HepG2 (cell line): Measurements from ENCODE around the gene WDR70. TPM values are rescaled to one million over a fixed set of nuclear protein-coding genes. Genes with fewer than 3 reads are reported as not detected.

ENCODE experiments used
- ATAC-seq: fragments of 200-7000 bp; cut with Tn5 transposase; 3 replicates; pipeline ENCODE4 v1.9.1; 2020; ENCODE audit warnings: mild to moderate bottlenecking, moderate library complexity
- BruUV-seq: library from RNA; stranded (reverse); fragments of 400-500 nt; replicated peaks from 2 replicates; lab custom pipeline; 2021; lab: Mats Ljungman, UMichigan
- CTCF ChIA-PET: fragments of 300-600 bp; formaldehyde crosslinking; extraction: SDS; loops from one replicate; lab custom pipeline; 2021; ENCODE audit warnings: low total read pairs, inconsistent platforms, low intra/inter-chr PET ratio; lab: Yijun Ruan, JAX
- POLR2A ChIA-PET: fragments of 350-600 bp; sonication (Branson Sonifier 250); formaldehyde crosslinking; loops from one replicate; lab custom pipeline; 2020; ENCODE audit warnings: antibody characterized with exemption, inconsistent platforms; lab: Yijun Ruan, JAX
- DNase-seq: peaks from one replicate; pipeline ENCODE4 v3.0.0-alpha.2; 2015; ENCODE audit warnings: low spot score
- FAIRE-seq: peaks from 3 replicates; lab custom pipeline; 2011; peaks lifted over from hg19 to GRCh38; lab: Jason Lieb, UNC
- H2AFZ ChIP-seq: one replicate; pipeline ENCODE4 v1.6.1; 2011; ENCODE audit warnings: low read length, inconsistent platforms
- H3K27ac ChIP-seq: fragments of 300-600 bp; 3 replicates; pipeline ENCODE4 v1.8.0; 2011; ENCODE audit warnings: mixed run types, mild to moderate bottlenecking, mixed read lengths, low read length, inconsistent platforms; ENCODE audit not compliant: insufficient read depth; ENCODE audit errors: extremely low read length
- H3K27me3 ChIP-seq, 2 experiments: fragments of 200-600 bp in 1 of 2; 2 replicates in 1 of 2; 3 replicates in 1 of 2; pipeline versions ENCODE4 v1.6.0 to v1.8.0; 2011; ENCODE audit warnings: low read length in 2 of 2, mild to moderate bottlenecking in 2 of 2, moderate library complexity in 2 of 2, inconsistent platforms in 1 of 2; ENCODE audit not compliant: insufficient read depth in 2 of 2, control insufficient read depth in 1 of 2
- H3K36me3 ChIP-seq, 2 experiments: fragments of 200-600 bp in 1 of 2; replicated peaks in 1 of 2; 2 replicates in 1 of 2; 3 replicates in 1 of 2; pipeline versions ENCODE4 v1.5.1 to v1.8.0; 2011; ENCODE audit warnings: low read length in 2 of 2, inconsistent platforms in 1 of 2; ENCODE audit not compliant: insufficient read depth in 2 of 2, control insufficient read depth in 1 of 2
- H3K4me1 ChIP-seq: 2 replicates; pipeline ENCODE4 v1.5.1; 2012; ENCODE audit warnings: low read length, inconsistent platforms; ENCODE audit not compliant: insufficient read depth
- H3K4me2 ChIP-seq: 2 replicates; pipeline ENCODE4 v1.6.0; 2011; ENCODE audit warnings: low read depth, low read length, inconsistent platforms
- H3K4me3 ChIP-seq, 3 experiments: fragments of 200-600 bp in 1 of 3; sonication (generic), shearing (Covaris generic) in 1 of 3; replicated peaks in 1 of 3; 2 replicates each; pipeline ENCODE4 v1.5.1; 2011 to 2016; ENCODE audit warnings: low read length in 3 of 3, inconsistent platforms in 2 of 3, low read depth in 2 of 3, mild to moderate bottlenecking in 2 of 3, control low read depth in 1 of 3, mixed read lengths in 1 of 3; ENCODE audit not compliant: insufficient read depth in 1 of 3
- H3K79me2 ChIP-seq: one replicate; pipeline ENCODE4 v1.6.1; 2011; ENCODE audit warnings: low read length, inconsistent platforms; ENCODE audit not compliant: insufficient read depth
- H3K9ac ChIP-seq: 2 replicates; pipeline ENCODE4 v1.6.0; 2011; ENCODE audit warnings: mild to moderate bottlenecking, low read depth, low read length, inconsistent platforms; ENCODE audit not compliant: insufficient read depth
- H3K9me3 ChIP-seq: 2 replicates; pipeline ENCODE4 v1.5.1; 2012; ENCODE audit warnings: mild to moderate bottlenecking, low read length
- H4K20me1 ChIP-seq: 2 replicates; pipeline ENCODE4 v1.6.0; 2011; ENCODE audit warnings: inconsistent platforms, mild to moderate bottlenecking, low read length, moderate library complexity; ENCODE audit not compliant: insufficient read depth
- AHR ChIP-seq: IDR thresholded peaks from 2 replicates; pipeline ENCODE4 v1.6.1; 2018; ENCODE audit warnings: missing genetic modification reagents, missing compliant biosample characterization
- CREB3 ChIP-seq: sonication (generic); formaldehyde crosslinking; IDR thresholded peaks from 2 replicates; pipeline ENCODE4 v1.5.0; 2020; ENCODE audit warnings: missing genetic modification reagents
- PHB2 ChIP-seq: fragments of 450-650 bp; IDR thresholded peaks from 2 replicates; pipeline ENCODE4 v1.6.1; 2018; ENCODE audit not compliant: partially characterized antibody
- SMAD3 ChIP-seq: sonication (generic); formaldehyde crosslinking; IDR thresholded peaks from 2 replicates; pipeline ENCODE4 v1.4.0; 2020; ENCODE audit warnings: missing genetic modification reagents
- SMC3 ChIP-seq: IDR thresholded peaks from 2 replicates; pipeline ENCODE4 v1.6.1; 2011; ENCODE audit warnings: low read length, improper control_type of control experiment
- TAF15 ChIP-seq: fragments of 200-400 bp; formaldehyde crosslinking; IDR thresholded peaks from one replicate; pipeline ENCODE4 v1.6.1; 2018; ENCODE audit warnings: mild to moderate bottlenecking, low read depth, low read length; ENCODE audit not compliant: poor library complexity, severe bottlenecking
- TSC22D2 ChIP-seq: sonication (generic); formaldehyde crosslinking; IDR thresholded peaks from 2 replicates; pipeline ENCODE4 v1.5.1; 2020; ENCODE audit warnings: missing genetic modification reagents, mild to moderate bottlenecking, borderline replicate concordance
- ZFP1 ChIP-seq: IDR thresholded peaks from 2 replicates; pipeline ENCODE4 v1.6.1; 2016
- ZFP36L1 ChIP-seq: sonication (generic); formaldehyde crosslinking; IDR thresholded peaks from 2 replicates; pipeline ENCODE4 v1.8.0; 2022; ENCODE audit warnings: mild to moderate bottlenecking, missing genetic modification reagents, moderate library complexity
- ZNF776 ChIP-seq: sonication (generic); formaldehyde crosslinking; IDR thresholded peaks from 2 replicates; pipeline ENCODE4 v1.4.0; 2020; ENCODE audit warnings: mild to moderate bottlenecking, missing genetic modification reagents
- WGBS: methylation state at CpG from one replicate; pipeline ENCODE4 v1.1.6; 2017; ENCODE audit warnings: low lambda C conversion rate; 5-methylcytosine and 5-hydroxymethylcytosine counted together
- in situ Hi-C: cut with HindIII; loops from 2 replicates; pipeline ENCODE4 v1.10.0; 2017; ENCODE audit warnings: low pct_unique_long_range_greater_than_20kb; ENCODE audit not compliant: extremely low pct_ligation_motif_present
- intact Hi-C: fragments of 100-400 bp; cut with micrococcal nuclease; formaldehyde crosslinking; loops from one replicate; pipeline ENCODE4 v1.10.0; 2022; ENCODE audit not compliant: unreplicated experiment
- polyA plus RNA-seq, 8 experiments: library from polyadenylated mRNA; depleted of rRNA in 3 of 8; stranded (reverse) in 7 of 8; unstranded in 1 of 8; fragments of >200 nt; fragmentation: Illumina TruSeq in 4 of 8; extraction: Trizol in 4 of 8; gene quantifications; 2 replicates each; pipeline versions ENCODE4 v1.2.1 to v1.2.3, GENCODE V29; 2011 to 2016; ENCODE audit warnings: low read depth in 4 of 8, missing spikeins in 1 of 8, mixed read lengths in 1 of 8; ENCODE audit not compliant: insufficient read depth in 1 of 8
- total RNA-seq, 5 experiments: library from RNA; depleted of rRNA; stranded (reverse); fragments of >200 nt; fragmentation: Illumina TruSeq; extraction: Trizol; gene quantifications; 2 replicates each; pipeline ENCODE4 v1.2.3, GENCODE V29; 2016; ENCODE audit warnings: low read depth in 1 of 5
- TF ChIP-seq, protein P1 (sequence below): fragments of 450-650 bp; IDR thresholded peaks from 2 replicates; pipeline ENCODE4 v1.6.1; 2017
- TF ChIP-seq, protein P2 (sequence below): sonication (generic); formaldehyde crosslinking; IDR thresholded peaks from 2 replicates; pipeline ENCODE4 v1.4.0; 2020; ENCODE audit warnings: mild to moderate bottlenecking, missing genetic modification reagents

The WDR70 gene
- total and polyA plus RNA-seq, 2 of the 13 experiments (the other 11 are each of a cell fraction or from before 2014, with no cell fraction given): 14.6 to 30.6 TPM

DNA sequence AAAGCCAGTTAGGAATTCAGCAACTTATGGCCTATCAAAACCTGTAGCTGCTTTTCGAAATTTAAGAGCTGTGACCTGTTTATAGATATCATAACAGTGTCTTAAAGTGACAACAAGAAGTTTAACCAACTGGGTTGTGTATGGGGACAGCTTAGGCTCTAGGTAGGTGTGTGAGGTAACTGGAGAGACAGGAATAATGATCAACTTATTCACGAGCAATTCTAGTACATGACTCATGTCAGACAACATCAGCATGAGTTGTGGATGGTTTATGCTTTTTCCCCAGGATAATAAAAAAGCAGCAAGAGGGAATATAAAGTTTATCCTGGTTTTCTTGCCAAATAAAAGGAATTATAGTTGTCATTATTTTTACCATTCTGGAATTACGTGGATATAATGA lies 372.1 kb downstream of the WDR70 start (continued):
- TF ChIP-seq, protein P1, sequence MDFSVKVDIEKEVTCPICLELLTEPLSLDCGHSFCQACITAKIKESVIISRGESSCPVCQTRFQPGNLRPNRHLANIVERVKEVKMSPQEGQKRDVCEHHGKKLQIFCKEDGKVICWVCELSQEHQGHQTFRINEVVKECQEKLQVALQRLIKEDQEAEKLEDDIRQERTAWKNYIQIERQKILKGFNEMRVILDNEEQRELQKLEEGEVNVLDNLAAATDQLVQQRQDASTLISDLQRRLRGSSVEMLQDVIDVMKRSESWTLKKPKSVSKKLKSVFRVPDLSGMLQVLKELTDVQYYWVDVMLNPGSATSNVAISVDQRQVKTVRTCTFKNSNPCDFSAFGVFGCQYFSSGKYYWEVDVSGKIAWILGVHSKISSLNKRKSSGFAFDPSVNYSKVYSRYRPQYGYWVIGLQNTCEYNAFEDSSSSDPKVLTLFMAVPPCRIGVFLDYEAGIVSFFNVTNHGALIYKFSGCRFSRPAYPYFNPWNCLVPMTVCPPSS: no peak
- no peak for TF ChIP-seq TSC22D2 (CRISPR knock-in tag)
- no peak for TF ChIP-seq TAF15
- TF ChIP-seq SMAD3: no peak
- no peak for TF ChIP-seq ZFP36L1 (CRISPR knock-in tag)

DNA sequence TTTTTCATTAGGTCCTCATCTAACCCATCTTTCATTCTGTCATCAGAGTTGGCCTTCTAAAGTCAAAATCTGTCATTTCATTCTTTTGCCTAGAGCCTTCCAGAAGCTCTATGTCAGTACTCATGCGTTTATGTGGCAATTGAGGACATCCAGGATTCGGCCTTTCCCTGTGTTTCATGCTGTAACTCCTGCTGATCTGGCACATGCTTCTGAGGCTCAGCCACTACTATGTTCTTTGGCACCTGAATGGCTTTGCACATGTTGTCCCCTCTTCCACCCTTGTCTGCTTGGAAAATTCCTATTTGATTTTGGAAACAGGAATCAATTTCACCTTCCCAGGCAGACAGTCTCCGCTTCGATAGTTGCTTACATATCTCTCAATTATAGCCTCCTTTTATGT lies 375.9 kb downstream of the WDR70 start:
- Histone ChIP-seq H3K4me3 (no peak overlapping the region), H3K27me3 (no peaks in the 10 kb centered on the region; a peak in 1 of 5 replicates), H3K36me3 (no peaks in the 10 kb centered on the region), H2AFZ (no peak overlapping the region), H3K9ac (no peak overlapping the region), H3K9me3 (no peaks in the 10 kb centered on the region), H3K4me2 (no peak overlapping the region), H3K4me1 (no peaks in the 10 kb centered on the region), H3K27ac (no peak overlapping the region), H3K79me2 (no peaks in the 10 kb centered on the region), H4K20me1 (no peaks in the 10 kb centered on the region)
- no peak for ATAC-seq
- ChIA-PET CTCF (no interaction called here), POLR2A (no interaction called here)
- BruUV-seq: no TSS peak
- in situ Hi-C loops: no loop called here
- WGBS: 94% methylated on average over 4 of the region's 4 CpGs
- FAIRE-seq: no peak
- intact Hi-C loops: no loop called here
- DNase-seq: no peak
- no peak for TF ChIP-seq CREB3 (CRISPR knock-in tag)
- TF ChIP-seq, protein P2, sequence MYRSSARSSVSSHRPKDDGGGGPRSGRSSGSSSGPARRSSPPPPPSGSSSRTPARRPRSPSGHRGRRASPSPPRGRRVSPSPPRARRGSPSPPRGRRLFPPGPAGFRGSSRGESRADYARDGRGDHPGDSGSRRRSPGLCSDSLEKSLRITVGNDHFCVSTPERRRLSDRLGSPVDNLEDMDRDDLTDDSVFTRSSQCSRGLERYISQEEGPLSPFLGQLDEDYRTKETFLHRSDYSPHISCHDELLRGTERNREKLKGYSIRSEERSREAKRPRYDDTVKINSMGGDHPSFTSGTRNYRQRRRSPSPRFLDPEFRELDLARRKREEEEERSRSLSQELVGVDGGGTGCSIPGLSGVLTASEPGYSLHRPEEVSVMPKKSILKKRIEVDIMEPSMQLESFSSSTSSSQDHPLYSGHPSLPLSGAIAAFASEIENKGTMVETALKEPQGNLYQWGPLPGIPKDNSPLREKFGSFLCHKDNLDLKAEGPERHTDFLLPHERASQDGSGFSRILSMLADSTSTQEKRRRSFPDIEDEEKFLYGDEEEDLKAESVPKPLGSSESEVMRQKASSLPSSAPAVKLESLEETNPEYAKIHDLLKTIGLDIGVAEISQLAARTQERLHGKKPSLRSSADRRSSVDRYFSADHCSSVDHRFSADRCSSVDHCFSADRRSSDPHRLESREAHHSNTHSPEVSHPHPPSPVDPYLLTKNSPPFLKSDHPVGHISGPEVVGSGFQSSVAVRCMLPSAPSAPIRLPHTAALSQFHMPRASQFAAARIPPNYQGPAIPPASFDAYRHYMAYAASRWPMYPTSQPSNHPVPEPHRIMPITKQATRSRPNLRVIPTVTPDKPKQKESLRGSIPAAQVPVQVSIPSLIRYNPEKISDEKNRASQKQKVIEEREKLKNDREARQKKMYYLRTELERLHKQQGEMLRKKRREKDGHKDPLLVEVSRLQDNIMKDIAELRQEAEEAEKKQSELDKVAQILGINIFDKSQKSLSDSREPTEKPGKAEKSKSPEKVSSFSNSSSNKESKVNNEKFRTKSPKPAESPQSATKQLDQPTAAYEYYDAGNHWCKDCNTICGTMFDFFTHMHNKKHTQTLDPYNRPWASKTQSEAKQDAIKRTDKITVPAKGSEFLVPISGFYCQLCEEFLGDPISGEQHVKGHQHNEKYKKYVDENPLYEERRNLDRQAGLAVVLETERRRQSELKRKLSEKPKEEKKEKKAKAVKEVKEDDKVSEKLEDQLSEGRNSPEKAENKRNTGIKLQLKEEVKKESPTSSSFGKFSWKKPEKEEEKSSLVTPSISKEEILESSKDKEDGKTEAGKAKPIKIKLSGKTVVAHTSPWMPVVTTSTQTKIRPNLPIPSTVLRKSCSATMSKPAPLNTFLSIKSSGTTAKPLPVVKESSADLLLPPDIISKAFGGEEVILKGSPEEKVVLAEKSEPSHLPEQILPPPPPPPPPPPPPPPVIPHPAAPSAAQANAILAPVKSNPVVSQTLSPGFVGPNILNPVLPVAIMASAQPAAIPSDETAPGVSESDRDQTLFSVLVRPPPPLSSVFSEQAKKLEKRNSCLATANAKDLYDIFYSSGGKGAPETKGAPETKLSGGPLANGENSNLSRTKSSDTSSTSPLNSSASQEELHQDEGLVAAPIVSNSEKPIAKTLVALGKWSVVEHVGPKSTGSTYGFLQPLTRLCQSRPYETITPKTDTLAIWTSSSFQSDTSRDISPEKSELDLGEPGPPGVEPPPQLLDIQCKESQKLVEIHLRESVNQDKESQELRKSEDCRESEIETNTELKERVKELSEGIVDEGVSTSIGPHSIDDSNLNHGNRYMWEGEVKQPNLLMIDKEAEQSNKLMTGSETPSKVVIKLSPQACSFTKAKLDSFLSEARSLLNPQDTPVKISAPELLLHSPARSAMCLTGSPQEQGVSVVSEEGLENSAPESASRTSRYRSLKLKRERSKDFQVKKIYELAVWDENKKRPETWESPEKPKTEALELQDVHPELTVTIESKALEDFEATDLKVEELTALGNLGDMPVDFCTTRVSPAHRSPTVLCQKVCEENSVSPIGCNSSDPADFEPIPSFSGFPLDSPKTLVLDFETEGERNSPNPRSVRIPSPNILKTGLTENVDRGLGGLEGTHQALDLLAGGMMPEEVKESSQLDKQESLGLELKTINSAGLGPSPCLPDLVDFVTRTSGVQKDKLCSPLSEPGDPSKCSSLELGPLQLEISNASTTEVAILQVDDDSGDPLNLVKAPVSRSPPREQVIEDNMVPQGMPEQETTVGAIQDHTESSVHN (CRISPR knock-in tag): no peak
- no peak for TF ChIP-seq SMC3
- no peak for TF ChIP-seq ZNF776 (CRISPR knock-in tag)
- no peak for TF ChIP-seq AHR (CRISPR knock-in tag)
- no peak for TF ChIP-seq PHB2
- no peak for TF ChIP-seq ZFP1
